ENCODE measurements around the gene MIS12. TPM values are rescaled to one million over a fixed set of nuclear protein-coding genes. Genes with fewer than 3 reads are reported as not detected.

MIS12 gene
- total and polyA plus RNA-seq, 2 of the 13 experiments (the other 11 are each of a cell fraction or from before 2014, with no cell fraction given): 13.4 to 28.0 TPM

DNA sequence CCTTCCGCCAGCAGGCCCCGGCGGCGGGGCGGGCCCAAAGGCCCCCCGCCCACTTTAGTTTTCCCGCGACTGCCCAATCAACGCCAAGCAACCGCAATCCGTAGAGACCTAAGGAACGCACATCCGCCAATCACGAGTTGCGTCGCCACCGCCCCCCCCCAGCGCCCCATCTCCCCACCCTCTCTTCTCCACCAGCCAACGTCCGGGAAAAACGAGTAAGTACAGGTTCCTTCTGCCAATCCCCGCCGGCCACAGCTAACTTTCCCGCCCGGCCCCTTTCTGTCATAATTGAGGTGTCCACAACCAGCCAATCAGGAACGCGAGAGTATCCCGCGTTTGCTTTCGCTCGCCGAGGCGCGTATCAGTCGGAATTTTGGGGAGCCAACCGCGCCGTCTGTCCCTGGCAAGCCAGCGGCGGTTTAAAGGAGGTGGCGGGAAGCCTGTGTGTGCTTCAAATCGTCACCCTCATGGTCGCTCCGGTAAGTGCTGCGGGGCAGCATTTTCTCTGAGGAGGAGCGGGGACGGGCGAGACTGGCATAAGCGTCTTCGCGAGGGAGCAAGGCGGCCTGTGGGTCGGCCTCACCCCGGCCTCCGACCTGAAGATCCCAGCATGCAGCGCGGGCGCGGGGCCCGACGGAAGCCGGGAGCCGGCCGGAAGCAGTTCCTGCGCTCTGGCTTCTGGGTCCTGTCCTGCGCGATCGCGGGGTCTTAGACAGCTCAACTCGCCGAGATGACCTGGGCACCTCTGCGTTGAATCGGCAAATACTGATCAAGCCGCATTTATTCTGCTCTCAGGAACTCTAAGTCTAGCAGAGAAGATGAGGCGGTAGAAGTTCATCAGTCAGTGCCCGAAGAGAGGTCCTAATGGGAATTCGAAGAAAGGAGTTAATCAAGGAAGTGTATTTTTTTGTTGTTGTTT lies at the start of gene MIS12 (continued):
- TF ChIP-seq, protein P1, sequence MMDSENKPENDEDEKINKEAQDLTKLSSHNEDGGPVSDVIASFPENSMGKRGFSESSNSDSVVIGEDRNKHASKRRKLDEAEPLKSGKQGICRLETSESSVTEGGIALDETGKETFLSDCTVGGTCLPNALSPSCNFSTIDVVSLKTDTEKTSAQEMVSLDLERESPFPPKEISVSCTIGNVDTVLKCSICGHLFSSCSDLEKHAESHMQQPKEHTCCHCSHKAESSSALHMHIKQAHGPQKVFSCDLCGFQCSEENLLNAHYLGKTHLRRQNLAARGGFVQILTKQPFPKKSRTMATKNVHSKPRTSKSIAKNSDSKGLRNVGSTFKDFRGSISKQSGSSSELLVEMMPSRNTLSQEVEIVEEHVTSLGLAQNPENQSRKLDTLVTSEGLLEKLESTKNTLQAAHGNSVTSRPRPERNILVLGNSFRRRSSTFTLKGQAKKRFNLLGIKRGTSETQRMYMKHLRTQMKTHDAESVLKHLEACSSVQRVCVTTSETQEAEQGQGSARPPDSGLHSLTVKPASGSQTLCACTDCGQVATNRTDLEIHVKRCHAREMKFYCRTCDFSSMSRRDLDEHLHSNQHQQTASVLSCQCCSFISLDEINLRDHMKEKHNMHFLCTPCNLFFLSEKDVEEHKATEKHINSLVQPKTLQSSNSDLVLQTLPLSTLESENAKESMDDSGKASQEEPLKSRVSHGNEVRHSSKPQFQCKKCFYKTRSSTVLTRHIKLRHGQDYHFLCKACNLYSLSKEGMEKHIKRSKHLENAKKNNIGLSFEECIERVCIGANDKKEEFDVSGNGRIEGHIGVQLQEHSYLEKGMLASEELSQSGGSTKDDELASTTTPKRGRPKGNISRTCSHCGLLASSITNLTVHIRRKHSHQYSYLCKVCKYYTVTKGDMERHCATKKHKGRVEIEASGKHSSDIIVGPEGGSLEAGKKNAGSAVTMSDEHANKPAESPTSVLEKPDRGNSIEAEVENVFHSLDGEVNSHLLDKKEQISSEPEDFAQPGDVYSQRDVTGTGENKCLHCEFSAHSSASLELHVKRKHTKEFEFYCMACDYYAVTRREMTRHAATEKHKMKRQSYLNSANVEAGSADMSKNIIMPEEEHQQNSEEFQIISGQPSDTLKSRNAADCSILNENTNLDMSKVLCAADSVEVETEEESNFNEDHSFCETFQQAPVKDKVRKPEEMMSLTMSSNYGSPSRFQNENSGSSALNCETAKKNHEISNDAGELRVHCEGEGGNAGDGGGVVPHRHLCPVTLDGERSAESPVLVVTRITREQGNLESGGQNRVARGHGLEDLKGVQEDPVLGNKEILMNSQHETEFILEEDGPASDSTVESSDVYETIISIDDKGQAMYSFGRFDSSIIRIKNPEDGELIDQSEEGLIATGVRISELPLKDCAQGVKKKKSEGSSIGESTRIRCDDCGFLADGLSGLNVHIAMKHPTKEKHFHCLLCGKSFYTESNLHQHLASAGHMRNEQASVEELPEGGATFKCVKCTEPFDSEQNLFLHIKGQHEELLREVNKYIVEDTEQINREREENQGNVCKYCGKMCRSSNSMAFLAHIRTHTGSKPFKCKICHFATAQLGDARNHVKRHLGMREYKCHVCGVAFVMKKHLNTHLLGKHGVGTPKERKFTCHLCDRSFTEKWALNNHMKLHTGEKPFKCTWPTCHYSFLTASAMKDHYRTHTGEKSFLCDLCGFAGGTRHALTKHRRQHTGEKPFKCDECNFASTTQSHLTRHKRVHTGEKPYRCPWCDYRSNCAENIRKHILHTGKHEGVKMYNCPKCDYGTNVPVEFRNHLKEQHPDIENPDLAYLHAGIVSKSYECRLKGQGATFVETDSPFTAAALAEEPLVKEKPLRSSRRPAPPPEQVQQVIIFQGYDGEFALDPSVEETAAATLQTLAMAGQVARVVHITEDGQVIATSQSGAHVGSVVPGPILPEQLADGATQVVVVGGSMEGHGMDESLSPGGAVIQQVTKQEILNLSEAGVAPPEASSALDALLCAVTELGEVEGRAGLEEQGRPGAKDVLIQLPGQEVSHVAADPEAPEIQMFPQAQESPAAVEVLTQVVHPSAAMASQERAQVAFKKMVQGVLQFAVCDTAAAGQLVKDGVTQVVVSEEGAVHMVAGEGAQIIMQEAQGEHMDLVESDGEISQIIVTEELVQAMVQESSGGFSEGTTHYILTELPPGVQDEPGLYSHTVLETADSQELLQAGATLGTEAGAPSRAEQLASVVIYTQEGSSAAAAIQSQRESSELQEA (CRISPR knock-in tag; IDR thresholded peaks at IDR 0.05; ENCODE audit: not compliant biosample characterization): no peak
- peak; percentile 54 for TF ChIP-seq IRF2 (CRISPR knock-in tag; IDR thresholded peaks at IDR 0.05)
- TF ChIP-seq ZNF569 (CRISPR knock-in tag; IDR thresholded peaks at IDR 0.05; ENCODE audit: borderline replicate concordance): no peak
- peak; percentile 52; the same call in 1 of the 2 replicates for TF ChIP-seq LCORL (IDR thresholded peaks at IDR 0.05)
- TF ChIP-seq LCORL (CRISPR knock-in tag; IDR thresholded peaks at IDR 0.05): peak; percentile 79
- peak; percentile 67; the same call in 1 of the 2 replicates for TF ChIP-seq CBX5 (CRISPR knock-in tag; IDR thresholded peaks at IDR 0.05; ENCODE audit: borderline replicate concordance)
- TF ChIP-seq ZNF30 (CRISPR knock-in tag; IDR thresholded peaks at IDR 0.05): peak; percentile 86; the same call in 1 of the 2 replicates
- peak; percentile 12; the same call in 1 of the 2 replicates for TF ChIP-seq MIXL1 (CRISPR knock-in tag; IDR thresholded peaks at IDR 0.05)
- no peak for TF ChIP-seq SRSF9 (IDR thresholded peaks at IDR 0.05; ENCODE audit: borderline replicate concordance, insufficient read depth, low read depth, low read length, poor library complexity, severe bottlenecking)
- TF ChIP-seq ZNF766 (CRISPR knock-in tag; IDR thresholded peaks at IDR 0.05; ENCODE audit: borderline replicate concordance): 0 out of 2 replicates have a peak, but pooled peaks have one; percentile 51
- TF ChIP-seq, protein P2, sequence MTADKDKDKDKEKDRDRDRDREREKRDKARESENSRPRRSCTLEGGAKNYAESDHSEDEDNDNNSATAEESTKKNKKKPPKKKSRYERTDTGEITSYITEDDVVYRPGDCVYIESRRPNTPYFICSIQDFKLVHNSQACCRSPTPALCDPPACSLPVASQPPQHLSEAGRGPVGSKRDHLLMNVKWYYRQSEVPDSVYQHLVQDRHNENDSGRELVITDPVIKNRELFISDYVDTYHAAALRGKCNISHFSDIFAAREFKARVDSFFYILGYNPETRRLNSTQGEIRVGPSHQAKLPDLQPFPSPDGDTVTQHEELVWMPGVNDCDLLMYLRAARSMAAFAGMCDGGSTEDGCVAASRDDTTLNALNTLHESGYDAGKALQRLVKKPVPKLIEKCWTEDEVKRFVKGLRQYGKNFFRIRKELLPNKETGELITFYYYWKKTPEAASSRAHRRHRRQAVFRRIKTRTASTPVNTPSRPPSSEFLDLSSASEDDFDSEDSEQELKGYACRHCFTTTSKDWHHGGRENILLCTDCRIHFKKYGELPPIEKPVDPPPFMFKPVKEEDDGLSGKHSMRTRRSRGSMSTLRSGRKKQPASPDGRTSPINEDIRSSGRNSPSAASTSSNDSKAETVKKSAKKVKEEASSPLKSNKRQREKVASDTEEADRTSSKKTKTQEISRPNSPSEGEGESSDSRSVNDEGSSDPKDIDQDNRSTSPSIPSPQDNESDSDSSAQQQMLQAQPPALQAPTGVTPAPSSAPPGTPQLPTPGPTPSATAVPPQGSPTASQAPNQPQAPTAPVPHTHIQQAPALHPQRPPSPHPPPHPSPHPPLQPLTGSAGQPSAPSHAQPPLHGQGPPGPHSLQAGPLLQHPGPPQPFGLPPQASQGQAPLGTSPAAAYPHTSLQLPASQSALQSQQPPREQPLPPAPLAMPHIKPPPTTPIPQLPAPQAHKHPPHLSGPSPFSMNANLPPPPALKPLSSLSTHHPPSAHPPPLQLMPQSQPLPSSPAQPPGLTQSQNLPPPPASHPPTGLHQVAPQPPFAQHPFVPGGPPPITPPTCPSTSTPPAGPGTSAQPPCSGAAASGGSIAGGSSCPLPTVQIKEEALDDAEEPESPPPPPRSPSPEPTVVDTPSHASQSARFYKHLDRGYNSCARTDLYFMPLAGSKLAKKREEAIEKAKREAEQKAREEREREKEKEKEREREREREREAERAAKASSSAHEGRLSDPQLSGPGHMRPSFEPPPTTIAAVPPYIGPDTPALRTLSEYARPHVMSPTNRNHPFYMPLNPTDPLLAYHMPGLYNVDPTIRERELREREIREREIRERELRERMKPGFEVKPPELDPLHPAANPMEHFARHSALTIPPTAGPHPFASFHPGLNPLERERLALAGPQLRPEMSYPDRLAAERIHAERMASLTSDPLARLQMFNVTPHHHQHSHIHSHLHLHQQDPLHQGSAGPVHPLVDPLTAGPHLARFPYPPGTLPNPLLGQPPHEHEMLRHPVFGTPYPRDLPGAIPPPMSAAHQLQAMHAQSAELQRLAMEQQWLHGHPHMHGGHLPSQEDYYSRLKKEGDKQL (CRISPR knock-in tag; IDR thresholded peaks at IDR 0.05; ENCODE audit: low read depth): no peak
- TF ChIP-seq, protein P3, sequence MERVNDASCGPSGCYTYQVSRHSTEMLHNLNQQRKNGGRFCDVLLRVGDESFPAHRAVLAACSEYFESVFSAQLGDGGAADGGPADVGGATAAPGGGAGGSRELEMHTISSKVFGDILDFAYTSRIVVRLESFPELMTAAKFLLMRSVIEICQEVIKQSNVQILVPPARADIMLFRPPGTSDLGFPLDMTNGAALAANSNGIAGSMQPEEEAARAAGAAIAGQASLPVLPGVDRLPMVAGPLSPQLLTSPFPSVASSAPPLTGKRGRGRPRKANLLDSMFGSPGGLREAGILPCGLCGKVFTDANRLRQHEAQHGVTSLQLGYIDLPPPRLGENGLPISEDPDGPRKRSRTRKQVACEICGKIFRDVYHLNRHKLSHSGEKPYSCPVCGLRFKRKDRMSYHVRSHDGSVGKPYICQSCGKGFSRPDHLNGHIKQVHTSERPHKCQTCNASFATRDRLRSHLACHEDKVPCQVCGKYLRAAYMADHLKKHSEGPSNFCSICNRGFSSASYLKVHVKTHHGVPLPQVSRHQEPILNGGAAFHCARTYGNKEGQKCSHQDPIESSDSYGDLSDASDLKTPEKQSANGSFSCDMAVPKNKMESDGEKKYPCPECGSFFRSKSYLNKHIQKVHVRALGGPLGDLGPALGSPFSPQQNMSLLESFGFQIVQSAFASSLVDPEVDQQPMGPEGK (CRISPR knock-in tag; IDR thresholded peaks at IDR 0.05): 0 out of 2 replicates have a peak, but pooled peaks have one; percentile 0

All from HepG2 (cell line).